DOHH2 (cell line): Measurements from ENCODE around the gene RNF213.

Source experiments
- EZH2phosphoT487 ChIP-seq: fragments of 200-600 bp; sonication (generic); IDR thresholded peaks from 2 replicates; pipeline ENCODE4 v1.6.1; 2017; ENCODE audit warnings: borderline replicate concordance, mild to moderate bottlenecking, antibody characterized with exemption, low read length, moderate library complexity, mixed read lengths
- TF ChIP-seq, protein P1 (sequence below): fragments of 200-600 bp; sonication (generic); IDR thresholded peaks from one replicate; pipeline ENCODE4 v1.5.1; 2014; ENCODE audit warnings: antibody characterized with exemption, mild to moderate bottlenecking, low read depth, low read length; ENCODE audit not compliant: poor library complexity, severe bottlenecking

DNA sequence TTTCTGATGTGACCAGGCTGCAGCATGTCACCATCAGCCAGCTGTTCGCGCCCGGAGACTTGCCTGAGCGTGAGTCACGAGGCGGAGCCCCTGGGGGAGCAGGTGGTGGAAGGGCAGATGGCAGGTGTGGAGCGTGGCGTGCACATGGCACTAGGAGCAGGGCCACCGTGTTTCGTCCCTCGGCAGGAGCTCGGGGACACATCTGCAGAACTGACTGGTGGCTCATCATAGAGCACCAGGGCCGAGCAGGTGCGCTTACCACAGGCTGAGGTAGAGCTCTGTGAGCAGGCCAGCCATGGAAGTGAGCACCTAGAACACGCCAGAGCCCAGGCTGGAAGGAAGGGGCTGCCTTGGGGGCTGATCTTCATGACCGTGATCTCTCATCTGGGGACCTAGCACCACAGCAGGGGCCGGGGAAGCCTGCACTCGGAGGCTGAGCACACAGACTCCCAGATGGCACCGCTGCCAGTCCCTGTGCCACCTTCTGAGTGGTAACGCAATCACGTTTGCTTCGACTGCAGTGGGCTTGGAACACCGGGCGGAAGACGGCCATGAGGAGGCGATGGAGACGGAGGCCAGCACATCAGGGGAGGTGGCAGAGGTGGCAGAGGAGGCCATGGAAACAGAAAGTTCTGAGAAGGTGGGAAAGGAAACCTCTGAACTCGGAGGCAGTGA is 92.5 kb downstream of the RNF213 start:
- TF ChIP-seq, protein P1, sequence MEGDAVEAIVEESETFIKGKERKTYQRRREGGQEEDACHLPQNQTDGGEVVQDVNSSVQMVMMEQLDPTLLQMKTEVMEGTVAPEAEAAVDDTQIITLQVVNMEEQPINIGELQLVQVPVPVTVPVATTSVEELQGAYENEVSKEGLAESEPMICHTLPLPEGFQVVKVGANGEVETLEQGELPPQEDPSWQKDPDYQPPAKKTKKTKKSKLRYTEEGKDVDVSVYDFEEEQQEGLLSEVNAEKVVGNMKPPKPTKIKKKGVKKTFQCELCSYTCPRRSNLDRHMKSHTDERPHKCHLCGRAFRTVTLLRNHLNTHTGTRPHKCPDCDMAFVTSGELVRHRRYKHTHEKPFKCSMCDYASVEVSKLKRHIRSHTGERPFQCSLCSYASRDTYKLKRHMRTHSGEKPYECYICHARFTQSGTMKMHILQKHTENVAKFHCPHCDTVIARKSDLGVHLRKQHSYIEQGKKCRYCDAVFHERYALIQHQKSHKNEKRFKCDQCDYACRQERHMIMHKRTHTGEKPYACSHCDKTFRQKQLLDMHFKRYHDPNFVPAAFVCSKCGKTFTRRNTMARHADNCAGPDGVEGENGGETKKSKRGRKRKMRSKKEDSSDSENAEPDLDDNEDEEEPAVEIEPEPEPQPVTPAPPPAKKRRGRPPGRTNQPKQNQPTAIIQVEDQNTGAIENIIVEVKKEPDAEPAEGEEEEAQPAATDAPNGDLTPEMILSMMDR = no peak
- TF ChIP-seq EZH2phosphoT487 = no peak
